Keratinocyte (primary cell): ENCODE data around the gene SPA17.

Experiments
- CTCF ChIP-seq, 3 experiments: IDR thresholded peaks in 1 of 3; conservative IDR thresholded peaks in 1 of 3; optimal IDR thresholded peaks in 1 of 3; 2 replicates in 2 of 3; 3 replicates in 1 of 3; pipeline versions ENCODE3 to v1.5.1; 2011; ENCODE audit warnings: low read length in 3 of 3, mild to moderate bottlenecking in 3 of 3, moderate library complexity in 2 of 3, control low read depth in 1 of 3, inconsistent platforms in 1 of 3; ENCODE audit not compliant: insufficient read depth in 2 of 3; ENCODE audit errors: extremely low read depth in 1 of 3
- EZH2 ChIP-seq: IDR thresholded peaks from one replicate; pipeline ENCODE4 v1.6.1; 2012; ENCODE audit warnings: inconsistent platforms, mild to moderate bottlenecking, low read length, moderate library complexity

DNA sequence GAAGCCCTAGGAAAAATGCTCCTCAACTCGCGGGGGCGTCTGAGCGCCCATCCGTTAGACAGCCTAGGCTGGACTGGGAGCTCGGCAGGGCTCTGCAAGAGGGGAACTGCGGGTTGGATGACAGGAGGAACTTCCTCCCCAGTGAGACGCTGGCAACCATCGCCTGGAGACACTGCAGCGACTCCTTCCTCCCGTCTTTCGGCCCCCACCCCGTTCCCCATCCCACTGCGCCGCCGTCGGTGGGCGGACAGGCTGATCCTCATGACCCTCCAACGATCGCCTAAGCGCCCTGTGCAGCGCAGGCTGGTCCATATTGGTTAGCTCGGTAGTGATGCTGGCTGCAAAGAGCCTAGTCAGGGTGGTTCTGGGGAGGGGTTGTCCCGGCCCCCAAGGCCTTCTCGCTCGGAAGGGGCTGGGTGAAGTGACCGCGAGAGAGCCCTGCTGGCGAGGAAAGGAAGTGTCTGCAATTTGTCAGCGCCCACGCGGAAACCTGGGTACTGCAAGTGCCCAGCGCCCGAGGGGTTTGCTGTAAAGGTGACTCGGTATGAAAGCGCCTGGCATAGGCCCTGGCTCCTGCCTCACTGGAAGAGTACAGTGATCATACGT, 66.7 kb downstream of the SPA17 start:
- peak; percentile 26 to 49 (median 42) for TF ChIP-seq CTCF (optimal IDR thresholded peaks at IDR 0.05 in 1 of 3, IDR thresholded peaks at IDR 0.05 in 1 of 3, conservative IDR thresholded peaks at IDR 0.05 in 1 of 3; ENCODE audit: extremely low read depth in 1 of 3, insufficient read depth in 2 of 3, low read length in 3 of 3)
- peak; percentile 76 for TF ChIP-seq EZH2
